Breast epithelium (tissue), 3 donors: ENCODE results near the gene DUOXA2.

Experiments
- POLR2AphosphoS5 ChIP-seq, 3 donors: sonication (generic); formaldehyde crosslinking; IDR thresholded peaks; one replicate each; pipeline ENCODE4 v1.6.1; 2017; ENCODE audit warnings: antibody characterized with exemption in 3 of 3
- TF ChIP-seq, protein P1 (sequence below), 3 donors: fragments of 450-650 bp; IDR thresholded peaks; one replicate each; pipeline ENCODE4 v1.5.1; 2016 to 2017; ENCODE audit warnings: antibody characterized with exemption in 3 of 3, mild to moderate bottlenecking in 3 of 3, moderate library complexity in 3 of 3

- TF ChIP-seq, protein P1, sequence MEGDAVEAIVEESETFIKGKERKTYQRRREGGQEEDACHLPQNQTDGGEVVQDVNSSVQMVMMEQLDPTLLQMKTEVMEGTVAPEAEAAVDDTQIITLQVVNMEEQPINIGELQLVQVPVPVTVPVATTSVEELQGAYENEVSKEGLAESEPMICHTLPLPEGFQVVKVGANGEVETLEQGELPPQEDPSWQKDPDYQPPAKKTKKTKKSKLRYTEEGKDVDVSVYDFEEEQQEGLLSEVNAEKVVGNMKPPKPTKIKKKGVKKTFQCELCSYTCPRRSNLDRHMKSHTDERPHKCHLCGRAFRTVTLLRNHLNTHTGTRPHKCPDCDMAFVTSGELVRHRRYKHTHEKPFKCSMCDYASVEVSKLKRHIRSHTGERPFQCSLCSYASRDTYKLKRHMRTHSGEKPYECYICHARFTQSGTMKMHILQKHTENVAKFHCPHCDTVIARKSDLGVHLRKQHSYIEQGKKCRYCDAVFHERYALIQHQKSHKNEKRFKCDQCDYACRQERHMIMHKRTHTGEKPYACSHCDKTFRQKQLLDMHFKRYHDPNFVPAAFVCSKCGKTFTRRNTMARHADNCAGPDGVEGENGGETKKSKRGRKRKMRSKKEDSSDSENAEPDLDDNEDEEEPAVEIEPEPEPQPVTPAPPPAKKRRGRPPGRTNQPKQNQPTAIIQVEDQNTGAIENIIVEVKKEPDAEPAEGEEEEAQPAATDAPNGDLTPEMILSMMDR (IDR thresholded peaks at IDR 0.05) = no peak
- no peak for TF ChIP-seq POLR2AphosphoS5 (IDR thresholded peaks at IDR 0.05)
These were observed 21.1 kb upstream of the DUOXA2 start for GRCh38 chr15:45093013-45093412.
